ENCODE measurements around the gene FAM153A. TPM values are rescaled to one million over a fixed set of nuclear protein-coding genes. Genes with fewer than 3 reads are reported as not detected.
"Not testable (repeated sequence)": the region's sequence is repeated elsewhere in the genome, so short reads cannot be mapped to it uniquely, and the experiment has no call there.

Gene FAM153A
- polyA plus RNA-seq = 1 to 10 TPM in 1 of 4 donors, under 1 TPM in 1, not detected in 2; 0.12 to 1.5 TPM
- long read RNA-seq, donor 1 = 0 reads
- long read RNA-seq, donor 2 = 0 reads
- long read RNA-seq, donor 3 = 0 reads
- long read RNA-seq, donor 4 = 0 reads
- long read RNA-seq, donor 5 = 0 reads
- long read RNA-seq, donor 6 = 0 reads
- long read RNA-seq, donor 7 = 0 reads
- long read RNA-seq, donor 8 = 0 reads
- long read RNA-seq, donor 9 = 0 reads
- long read RNA-seq, donor 10 = 0 reads

- not testable (repeated sequence) for FAIRE-seq
- 9 to 12% methylated on average over 12 to 17 of the region's 67 CpGs; no CpG with 5 or more reads in 1 of the 3 donors for WGBS, 3 donors
Measured at GRCh38 chr5:177782792-177783633, at the start of gene FAM153A. FAM153A (minus strand) TSS chr5:177782899.

GRCh38 chr5:177832287-177832686 is 49.6 kb upstream of the FAM153A start:
- 59 to 73% (median 72%) methylated on average over 2 to 3 of the region's 4 CpGs for WGBS, 3 donors
- DNase-seq; H3K27ac ChIP-seq (ENCODE audit: low read depth in 1 of 3, low read length in 2 of 3); FAIRE-seq; H3K36me3 ChIP-seq (ENCODE audit: control insufficient read depth in 3 of 3, insufficient read depth in 2 of 3, low read depth in 1 of 3, low read length in 3 of 3); H3K4me1 ChIP-seq (ENCODE audit: control insufficient read depth in 3 of 3, insufficient read depth in 2 of 3, low read depth in 1 of 3, low read length in 2 of 3); H3K4me3 ChIP-seq (ENCODE audit: low read depth in 1 of 3, low read length in 3 of 3); H3K27me3 ChIP-seq (ENCODE audit: control insufficient read depth in 3 of 3, insufficient read depth in 3 of 3, low read length in 3 of 3); H3K9me3 ChIP-seq (ENCODE audit: control insufficient read depth in 2 of 2, insufficient read depth in 1 of 2, low read depth in 1 of 2, low read length in 1 of 2): not testable (repeated sequence)

More at GRCh38 chr5:177782792-177783633, at the start of gene FAM153A:
- H3K27me3 ChIP-seq (ENCODE audit: control insufficient read depth in 3 of 3, insufficient read depth in 3 of 3, low read length in 3 of 3); H3K9me3 ChIP-seq (ENCODE audit: control insufficient read depth in 2 of 2, insufficient read depth in 1 of 2, low read depth in 1 of 2, low read length in 1 of 2); H3K4me3 ChIP-seq (ENCODE audit: low read depth in 1 of 3, low read length in 3 of 3); H3K36me3 ChIP-seq (ENCODE audit: control insufficient read depth in 3 of 3, insufficient read depth in 2 of 3, low read depth in 1 of 3, low read length in 3 of 3); H3K4me1 ChIP-seq (ENCODE audit: control insufficient read depth in 3 of 3, insufficient read depth in 2 of 3, low read depth in 1 of 3, low read length in 2 of 3); DNase-seq; H3K27ac ChIP-seq (ENCODE audit: low read depth in 1 of 3, low read length in 2 of 3): not testable (repeated sequence)

- not testable (repeated sequence) for H3K36me3 ChIP-seq (ENCODE audit: control insufficient read depth in 3 of 3, insufficient read depth in 2 of 3, low read depth in 1 of 3, low read length in 3 of 3); DNase-seq; FAIRE-seq; H3K4me3 ChIP-seq (ENCODE audit: low read depth in 1 of 3, low read length in 3 of 3); H3K9me3 ChIP-seq (ENCODE audit: control insufficient read depth in 2 of 2, insufficient read depth in 1 of 2, low read depth in 1 of 2, low read length in 1 of 2); H3K27me3 ChIP-seq (ENCODE audit: control insufficient read depth in 3 of 3, insufficient read depth in 3 of 3, low read length in 3 of 3); H3K27ac ChIP-seq (ENCODE audit: low read depth in 1 of 3, low read length in 2 of 3); H3K4me1 ChIP-seq (ENCODE audit: control insufficient read depth in 3 of 3, insufficient read depth in 2 of 3, low read depth in 1 of 3, low read length in 2 of 3)
- WGBS, 3 donors = no CpG with 5 or more reads among the region's 4 CpGs
Measured at GRCh38 chr5:177826073-177826472, 43.4 kb upstream of the FAM153A start.

GRCh38 chr5:177824776-177825175 is 42.1 kb upstream of the FAM153A start:
- FAIRE-seq; H3K4me3 ChIP-seq (ENCODE audit: low read depth in 1 of 3, low read length in 3 of 3); H3K9me3 ChIP-seq (ENCODE audit: control insufficient read depth in 2 of 2, insufficient read depth in 1 of 2, low read depth in 1 of 2, low read length in 1 of 2); DNase-seq; H3K4me1 ChIP-seq (ENCODE audit: control insufficient read depth in 3 of 3, insufficient read depth in 2 of 3, low read depth in 1 of 3, low read length in 2 of 3); H3K27ac ChIP-seq (ENCODE audit: low read depth in 1 of 3, low read length in 2 of 3); H3K36me3 ChIP-seq (ENCODE audit: control insufficient read depth in 3 of 3, insufficient read depth in 2 of 3, low read depth in 1 of 3, low read length in 3 of 3); H3K27me3 ChIP-seq (ENCODE audit: control insufficient read depth in 3 of 3, insufficient read depth in 3 of 3, low read length in 3 of 3): not testable (repeated sequence)
- WGBS, 3 donors = no CpG with 5 or more reads among the region's 2 CpGs

- no CpG with 5 or more reads among the region's 3 CpGs for WGBS, 3 donors
- not testable (repeated sequence) for H3K9me3 ChIP-seq (ENCODE audit: control insufficient read depth in 2 of 2, insufficient read depth in 1 of 2, low read depth in 1 of 2, low read length in 1 of 2); FAIRE-seq; H3K27ac ChIP-seq (ENCODE audit: low read depth in 1 of 3, low read length in 2 of 3); H3K4me1 ChIP-seq (ENCODE audit: control insufficient read depth in 3 of 3, insufficient read depth in 2 of 3, low read depth in 1 of 3, low read length in 2 of 3); H3K36me3 ChIP-seq (ENCODE audit: control insufficient read depth in 3 of 3, insufficient read depth in 2 of 3, low read depth in 1 of 3, low read length in 3 of 3); H3K27me3 ChIP-seq (ENCODE audit: control insufficient read depth in 3 of 3, insufficient read depth in 3 of 3, low read length in 3 of 3); H3K4me3 ChIP-seq (ENCODE audit: low read depth in 1 of 3, low read length in 3 of 3); DNase-seq
Measured at GRCh38 chr5:177822489-177822888, 39.8 kb upstream of the FAM153A start.

GRCh38 chr5:177819664-177820063 is 37.0 kb upstream of the FAM153A start:
- FAIRE-seq; DNase-seq; H3K4me1 ChIP-seq (ENCODE audit: control insufficient read depth in 3 of 3, insufficient read depth in 2 of 3, low read depth in 1 of 3, low read length in 2 of 3); H3K36me3 ChIP-seq (ENCODE audit: control insufficient read depth in 3 of 3, insufficient read depth in 2 of 3, low read depth in 1 of 3, low read length in 3 of 3); H3K27me3 ChIP-seq (ENCODE audit: control insufficient read depth in 3 of 3, insufficient read depth in 3 of 3, low read length in 3 of 3); H3K27ac ChIP-seq (ENCODE audit: low read depth in 1 of 3, low read length in 2 of 3); H3K4me3 ChIP-seq (ENCODE audit: low read depth in 1 of 3, low read length in 3 of 3); H3K9me3 ChIP-seq (ENCODE audit: control insufficient read depth in 2 of 2, insufficient read depth in 1 of 2, low read depth in 1 of 2, low read length in 1 of 2): not testable (repeated sequence)
- no CpG with 5 or more reads among the region's 1 CpG for WGBS, 3 donors

- FAIRE-seq = not testable (repeated sequence)
Measured at GRCh38 chr5:177812814-177813425, 30.2 kb upstream of the FAM153A start.

GRCh38 chr5:177812160-177812743 is 29.6 kb upstream of the FAM153A start:
- not testable (repeated sequence) for H3K36me3 ChIP-seq (ENCODE audit: control insufficient read depth in 3 of 3, insufficient read depth in 2 of 3, low read depth in 1 of 3, low read length in 3 of 3); H3K4me1 ChIP-seq (ENCODE audit: control insufficient read depth in 3 of 3, insufficient read depth in 2 of 3, low read depth in 1 of 3, low read length in 2 of 3); H3K4me3 ChIP-seq (ENCODE audit: low read depth in 1 of 3, low read length in 3 of 3); FAIRE-seq; H3K27me3 ChIP-seq (ENCODE audit: control insufficient read depth in 3 of 3, insufficient read depth in 3 of 3, low read length in 3 of 3); H3K27ac ChIP-seq (ENCODE audit: low read depth in 1 of 3, low read length in 2 of 3); H3K9me3 ChIP-seq (ENCODE audit: control insufficient read depth in 2 of 2, insufficient read depth in 1 of 2, low read depth in 1 of 2, low read length in 1 of 2); DNase-seq
- 53% methylated on average over 2 of the region's 6 CpGs; no CpG with 5 or more reads in 2 of the 3 donors for WGBS, 3 donors

More at GRCh38 chr5:177812814-177813425, 30.2 kb upstream of the FAM153A start:
- WGBS, 3 donors = no CpG with 5 or more reads among the region's 2 CpGs
- H3K27me3 ChIP-seq (ENCODE audit: control insufficient read depth in 3 of 3, insufficient read depth in 3 of 3, low read length in 3 of 3); H3K36me3 ChIP-seq (ENCODE audit: control insufficient read depth in 3 of 3, insufficient read depth in 2 of 3, low read depth in 1 of 3, low read length in 3 of 3); DNase-seq; H3K4me3 ChIP-seq (ENCODE audit: low read depth in 1 of 3, low read length in 3 of 3); H3K4me1 ChIP-seq (ENCODE audit: control insufficient read depth in 3 of 3, insufficient read depth in 2 of 3, low read depth in 1 of 3, low read length in 2 of 3); H3K27ac ChIP-seq (ENCODE audit: low read depth in 1 of 3, low read length in 2 of 3); H3K9me3 ChIP-seq (ENCODE audit: control insufficient read depth in 2 of 2, insufficient read depth in 1 of 2, low read depth in 1 of 2, low read length in 1 of 2): not testable (repeated sequence)
